Measurements from ENCODE around the gene ADD1. TPM values are rescaled to one million over a fixed set of nuclear protein-coding genes. Genes with fewer than 3 reads are reported as not detected.
"Not testable (repeated sequence)": the region's sequence is repeated elsewhere in the genome, so short reads cannot be mapped to it uniquely, and the experiment has no call there.

ADD1 gene
- total RNA-seq, 5 donors from 2014 or later (not counting 1 experiment from before 2014, with no cell fraction given) = 241 to 274 (median 256) TPM

- Histone ChIP-seq H3K4me1 (ENCODE audit: control insufficient read depth in 1 of 2, extremely low read depth in 1 of 2, insufficient read depth in 2 of 2, low read length in 2 of 2) (peaks cover 7 to 40% of the 10 kb centered on the region in 2 experiments), H3K36me3 (ENCODE audit: control insufficient read depth in 2 of 2, extremely low read depth in 1 of 2, insufficient read depth in 1 of 2, low read length in 1 of 2) (peaks cover 3 to 36% of the 10 kb centered on the region in 2 donors)
- H3K4me3 Mint-ChIP-seq; H3K4me3 ChIP-seq (ENCODE audit: control insufficient read depth in 1 of 2, extremely low read depth in 1 of 2, low read length in 1 of 2); ATAC-seq (replicated peaks in 1 of 4); H3K27me3 Mint-ChIP-seq; H3K9me3 Mint-ChIP-seq; H3K27ac ChIP-seq (ENCODE audit: low read length); H3K27ac Mint-ChIP-seq; H3K9me3 ChIP-seq; H3K27me3 ChIP-seq (replicated peaks in 1 of 2; ENCODE audit: control insufficient read depth in 2 of 2, extremely low read depth in 1 of 2, insufficient read depth in 2 of 2, low read length in 1 of 2); DNase-seq: not testable (repeated sequence)
- no CpG with 5 or more reads among the region's 4 CpGs for WGBS (ENCODE audit: insufficient coverage)
- peaks cover 18% of the 10 kb centered on the region for H3K36me3 Mint-ChIP-seq
- ChIA-PET CTCF (interaction anchor here in 1 of 2 donors (0.7 to 0.8 kb wide), 2 partner anchors 9 to 81 kb away, joined by 3 to 4 read pairs; no protein-coding TSS in a partner anchor), POLR2A (interaction anchor here in 1 of 2 donors (0.6 kb wide), 1 partner anchor 119 kb away, joined by 3 read pairs; no protein-coding TSS in a partner anchor)
- peaks cover 47 to 54% (median 52%) of the 10 kb centered on the region in 3 donors for H3K4me1 Mint-ChIP-seq
These were observed 116.8 kb downstream of the ADD1 start for GRCh38 chr4:2960450-2960849.

- Histone ChIP-seq H3K4me3 (ENCODE audit: control insufficient read depth in 1 of 2, extremely low read depth in 1 of 2, low read length in 1 of 2) (peak overlapping the region in 1 of 2 donors; percentile 75), H3K9me3 (no peaks in the 10 kb centered on the region), H3K36me3 (ENCODE audit: control insufficient read depth in 2 of 2, extremely low read depth in 1 of 2, insufficient read depth in 1 of 2, low read length in 1 of 2) (peaks cover 0 to 26% of the 10 kb centered on the region in 2 donors), H3K27ac (ENCODE audit: low read length) (peak overlapping the region; percentile 49), H3K4me1 (ENCODE audit: control insufficient read depth in 1 of 2, extremely low read depth in 1 of 2, insufficient read depth in 2 of 2, low read length in 2 of 2) (peaks cover 7 to 33% of the 10 kb centered on the region in 2 experiments), H3K27me3 (replicated peaks in 1 of 2; ENCODE audit: control insufficient read depth in 2 of 2, extremely low read depth in 1 of 2, insufficient read depth in 2 of 2, low read length in 1 of 2) (peaks cover 0 to 2% of the 10 kb centered on the region in 2 experiments)
- POLR2A ChIA-PET = no interaction called here
- Mint-ChIP-seq H3K27ac (peak overlapping the region; percentile 70 to 86), H3K9me3 (no peaks in the 10 kb centered on the region), H3K4me3 (peak overlapping the region; percentile 78 to 84 (median 82)), H3K36me3 (peaks cover 13% of the 10 kb centered on the region), H3K4me1 (peaks cover 46 to 49% (median 47%) of the 10 kb centered on the region in 3 donors), H3K27me3 (no peaks in the 10 kb centered on the region)
- ATAC-seq (replicated peaks in 1 of 4) (no peak), DNase-seq (peak in 3 of 35 experiments; percentile 13 to 33 (median 17))
- CTCF ChIA-PET = interaction anchor here in 1 of 2 donors (0.6 to 2.2 kb wide), 2 partner anchors 25 to 119 kb away, joined by 3 to 8 read pairs; no protein-coding TSS in a partner anchor
- WGBS (ENCODE audit: insufficient coverage) = 36% methylated on average over 8 of the region's 8 CpGs
These were observed 117.8 kb downstream of the ADD1 start for GRCh38 chr4:2961421-2961810.

- Mint-ChIP-seq H3K27ac (peak overlapping the region; percentile 70 to 86), H3K9me3 (no peaks in the 10 kb centered on the region), H3K4me3 (peak overlapping the region; percentile 78 to 84 (median 82)), H3K27me3 (no peaks in the 10 kb centered on the region), H3K4me1 (peaks cover 43 to 47% (median 47%) of the 10 kb centered on the region in 3 donors), H3K36me3 (peaks cover 10% of the 10 kb centered on the region)
- H3K9me3 ChIP-seq = no peaks in the 10 kb centered on the region
- ATAC-seq (replicated peaks in 1 of 4) (peak in 2 of 4 experiments; percentile 6 to 24), DNase-seq (peak in 20 of 35 experiments; percentile 6 to 57 (median 32))
- peaks cover 0 to 2% of the 10 kb centered on the region in 2 experiments for H3K27me3 ChIP-seq (replicated peaks in 1 of 2; ENCODE audit: control insufficient read depth in 2 of 2, extremely low read depth in 1 of 2, insufficient read depth in 2 of 2, low read length in 1 of 2)
- 30% methylated on average over 2 of the region's 14 CpGs for WGBS (ENCODE audit: insufficient coverage)
- peak overlapping the region; percentile 71 for H3K27ac ChIP-seq (ENCODE audit: low read length)
- H3K36me3 ChIP-seq (ENCODE audit: control insufficient read depth in 2 of 2, extremely low read depth in 1 of 2, insufficient read depth in 1 of 2, low read length in 1 of 2) = peaks cover 0 to 21% of the 10 kb centered on the region in 2 donors
- ChIA-PET POLR2A (interaction anchor here (0.5 to 0.8 kb wide), 3 partner anchors 13 to 844 kb away, joined by 3 to 4 read pairs (median 4); no protein-coding TSS in a partner anchor), CTCF (interaction anchor here in 1 of 2 donors (1.0 to 2.2 kb wide), 2 partner anchors 26 to 198 kb away, joined by 3 to 8 read pairs; no protein-coding TSS in a partner anchor)
- peak overlapping the region; percentile 75 to 81 for H3K4me3 ChIP-seq (ENCODE audit: control insufficient read depth in 1 of 2, extremely low read depth in 1 of 2, low read length in 1 of 2)
- H3K4me1 ChIP-seq (ENCODE audit: control insufficient read depth in 1 of 2, extremely low read depth in 1 of 2, insufficient read depth in 2 of 2, low read length in 2 of 2) = peaks cover 7 to 31% of the 10 kb centered on the region in 2 experiments
These were observed 118.3 kb downstream of the ADD1 start for GRCh38 chr4:2961811-2962441.

GRCh38 chr4:2962614-2963174 is 119.0 kb downstream of the ADD1 start:
- Histone ChIP-seq H3K27me3 (replicated peaks in 1 of 2; ENCODE audit: control insufficient read depth in 2 of 2, extremely low read depth in 1 of 2, insufficient read depth in 2 of 2, low read length in 1 of 2) (peaks cover 0 to 2% of the 10 kb centered on the region in 2 experiments), H3K4me3 (ENCODE audit: control insufficient read depth in 1 of 2, extremely low read depth in 1 of 2, low read length in 1 of 2) (peak overlapping the region; percentile 75 to 81), H3K27ac (ENCODE audit: low read length) (peak overlapping the region; percentile 71), H3K4me1 (ENCODE audit: control insufficient read depth in 1 of 2, extremely low read depth in 1 of 2, insufficient read depth in 2 of 2, low read length in 2 of 2) (peaks cover 7 to 31% of the 10 kb centered on the region in 2 experiments), H3K36me3 (ENCODE audit: control insufficient read depth in 2 of 2, extremely low read depth in 1 of 2, insufficient read depth in 1 of 2, low read length in 1 of 2) (peaks cover 0 to 14% of the 10 kb centered on the region in 2 donors), H3K9me3 (no peaks in the 10 kb centered on the region)
- DNase-seq (peak in 1 of 35 experiments; percentile 23), ATAC-seq (replicated peaks in 1 of 4) (peak; percentile 36 to 39 (median 38))
- peak overlapping the region; percentile 70 to 86 for H3K27ac Mint-ChIP-seq
- H3K4me3 Mint-ChIP-seq = peak overlapping the region; percentile 78 to 84 (median 82)
- CTCF ChIA-PET = interaction anchor here (0.7 to 2.2 kb wide), 5 partner anchors 8 to 1103 kb away, joined by 3 to 8 read pairs (median 4); no protein-coding TSS in a partner anchor
- no peaks in the 10 kb centered on the region for H3K27me3 Mint-ChIP-seq
- POLR2A ChIA-PET = interaction anchor here (0.5 to 0.8 kb wide), 3 partner anchors 14 to 845 kb away, joined by 3 to 4 read pairs (median 4); no protein-coding TSS in a partner anchor
- H3K9me3 Mint-ChIP-seq = no peaks in the 10 kb centered on the region
- WGBS (ENCODE audit: insufficient coverage) = under 1% methylated on average over 40 of the region's 40 CpGs
- peaks cover 6% of the 10 kb centered on the region for H3K36me3 Mint-ChIP-seq
- H3K4me1 Mint-ChIP-seq = peaks cover 41 to 43% (median 43%) of the 10 kb centered on the region in 3 donors

GRCh38 chr4:2963175-2963965 is 119.7 kb downstream of the ADD1 start, which contains the start of the genes GRK4 and NOP14:
Gene GRK4 (plus strand): TSS chr4:2963571. CDS start chr4:2964071, 500 bp downstream.
Gene NOP14 (minus strand): TSS chr4:2963406. CDS start chr4:2963319, 87 bp downstream.
- peak within 1 kb of the TSS; percentile 71 for H3K27ac ChIP-seq (ENCODE audit: low read length)
- DNase-seq (peak; percentile 90 to 99 (median 98)), ATAC-seq (replicated peaks in 1 of 4) (peak; percentile 87 to 95 (median 90))
- H3K4me1 Mint-ChIP-seq = peaks cover 34 to 38% (median 36%) of the 10 kb centered on the region in 3 donors
- H3K4me3 Mint-ChIP-seq = peak within 1 kb of the TSS; percentile 82 to 84 (median 82)
- no peaks in the 10 kb centered on the region for H3K9me3 Mint-ChIP-seq
- ChIA-PET CTCF (interaction anchor here (0.7 to 2.2 kb wide), 6 partner anchors 9 to 1104 kb away, joined by 3 to 8 read pairs (median 7); no protein-coding TSS in a partner anchor), POLR2A (interaction anchor here (0.6 to 0.7 kb wide), 2 partner anchors 54 to 570 kb away, joined by 6 to 7 read pairs; no protein-coding TSS in a partner anchor)
- H3K36me3 Mint-ChIP-seq = peaks cover 3% of the 10 kb centered on the region
- 0% methylated on average over 101 of the region's 105 CpGs for WGBS (ENCODE audit: insufficient coverage)
- no peaks in the 10 kb centered on the region for H3K27me3 Mint-ChIP-seq
- peaks cover 0 to 8% of the 10 kb centered on the region in 2 donors for H3K36me3 ChIP-seq (ENCODE audit: control insufficient read depth in 2 of 2, extremely low read depth in 1 of 2, insufficient read depth in 1 of 2, low read length in 1 of 2)
- peaks cover 7 to 31% of the 10 kb centered on the region in 2 experiments for H3K4me1 ChIP-seq (ENCODE audit: control insufficient read depth in 1 of 2, extremely low read depth in 1 of 2, insufficient read depth in 2 of 2, low read length in 2 of 2)
- peak within 1 kb of the TSS; percentile 75 to 81 for H3K4me3 ChIP-seq (ENCODE audit: control insufficient read depth in 1 of 2, extremely low read depth in 1 of 2, low read length in 1 of 2)
- no peaks in the 10 kb centered on the region for H3K9me3 ChIP-seq
- peak within 1 kb of the TSS; percentile 70 to 86 for H3K27ac Mint-ChIP-seq
- H3K27me3 ChIP-seq (replicated peaks in 1 of 2; ENCODE audit: control insufficient read depth in 2 of 2, extremely low read depth in 1 of 2, insufficient read depth in 2 of 2, low read length in 1 of 2) = peaks cover 0 to 2% of the 10 kb centered on the region in 2 experiments
